ENCODE results near the gene KRT83.

DNA sequence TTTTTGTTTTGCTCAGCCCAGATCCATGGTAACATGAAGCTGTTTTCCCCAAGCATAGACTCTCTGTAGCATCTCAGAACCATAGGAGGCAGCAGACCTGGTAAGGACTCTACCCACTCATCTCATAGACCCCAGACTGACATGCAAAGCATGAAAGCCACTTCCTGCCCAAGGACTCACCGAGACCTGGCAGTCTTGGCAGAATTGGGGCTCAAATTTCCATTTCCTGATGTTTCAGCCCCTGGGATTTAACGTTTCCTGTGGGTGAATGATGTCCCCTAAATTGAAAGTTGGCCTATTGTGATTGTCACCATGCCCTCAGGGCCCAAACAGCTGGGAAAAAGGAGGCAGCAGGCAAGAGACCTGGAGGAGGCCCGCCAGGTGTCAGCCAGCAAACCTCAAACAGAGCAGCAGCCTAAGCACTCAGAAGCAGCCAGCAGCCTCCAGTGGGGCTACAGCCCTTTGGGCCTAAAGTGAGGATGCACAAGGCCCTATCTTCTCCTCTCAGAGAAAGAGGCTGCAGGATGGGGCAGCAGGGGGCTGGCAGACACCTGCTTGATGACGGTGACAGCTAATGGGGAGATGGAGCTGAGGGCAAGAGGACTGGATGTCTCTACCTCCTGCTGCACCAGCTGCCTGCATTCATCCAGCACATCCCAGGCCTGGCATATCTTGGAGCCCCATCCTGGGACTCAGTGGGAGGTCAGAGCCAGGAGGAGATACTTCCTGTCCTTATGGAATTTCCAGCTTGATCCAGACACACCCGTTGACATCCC is 37.6 kb upstream of the KRT83 start:
- TF ChIP-seq, protein P1, sequence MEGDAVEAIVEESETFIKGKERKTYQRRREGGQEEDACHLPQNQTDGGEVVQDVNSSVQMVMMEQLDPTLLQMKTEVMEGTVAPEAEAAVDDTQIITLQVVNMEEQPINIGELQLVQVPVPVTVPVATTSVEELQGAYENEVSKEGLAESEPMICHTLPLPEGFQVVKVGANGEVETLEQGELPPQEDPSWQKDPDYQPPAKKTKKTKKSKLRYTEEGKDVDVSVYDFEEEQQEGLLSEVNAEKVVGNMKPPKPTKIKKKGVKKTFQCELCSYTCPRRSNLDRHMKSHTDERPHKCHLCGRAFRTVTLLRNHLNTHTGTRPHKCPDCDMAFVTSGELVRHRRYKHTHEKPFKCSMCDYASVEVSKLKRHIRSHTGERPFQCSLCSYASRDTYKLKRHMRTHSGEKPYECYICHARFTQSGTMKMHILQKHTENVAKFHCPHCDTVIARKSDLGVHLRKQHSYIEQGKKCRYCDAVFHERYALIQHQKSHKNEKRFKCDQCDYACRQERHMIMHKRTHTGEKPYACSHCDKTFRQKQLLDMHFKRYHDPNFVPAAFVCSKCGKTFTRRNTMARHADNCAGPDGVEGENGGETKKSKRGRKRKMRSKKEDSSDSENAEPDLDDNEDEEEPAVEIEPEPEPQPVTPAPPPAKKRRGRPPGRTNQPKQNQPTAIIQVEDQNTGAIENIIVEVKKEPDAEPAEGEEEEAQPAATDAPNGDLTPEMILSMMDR (IDR thresholded peaks at IDR 0.05) = no peak
- TF ChIP-seq POLR2A (IDR thresholded peaks at IDR 0.05) (no peak), POLR2AphosphoS5 (IDR thresholded peaks at IDR 0.05) (no peak)

Measured in prostate gland (tissue), 2 donors.